GM19193 (cell line): Measurements from ENCODE around the gene CHRNA4.

Experiments used
- POLR2A ChIP-seq: IDR thresholded peaks from 4 replicates; pipeline ENCODE4 v1.6.1; 2011; ENCODE audit not compliant: insufficient read depth, insufficient read length; ENCODE audit errors: extremely low read depth

CHRNA4 gene

GRCh38 chr20:63294536-63294900, 66.6 kb downstream of the CHRNA4 start:
- no peak for TF ChIP-seq POLR2A

GRCh38 chr20:63293871-63294535, 67.1 kb downstream of the CHRNA4 start:
- TF ChIP-seq POLR2A = no peak

DNA sequence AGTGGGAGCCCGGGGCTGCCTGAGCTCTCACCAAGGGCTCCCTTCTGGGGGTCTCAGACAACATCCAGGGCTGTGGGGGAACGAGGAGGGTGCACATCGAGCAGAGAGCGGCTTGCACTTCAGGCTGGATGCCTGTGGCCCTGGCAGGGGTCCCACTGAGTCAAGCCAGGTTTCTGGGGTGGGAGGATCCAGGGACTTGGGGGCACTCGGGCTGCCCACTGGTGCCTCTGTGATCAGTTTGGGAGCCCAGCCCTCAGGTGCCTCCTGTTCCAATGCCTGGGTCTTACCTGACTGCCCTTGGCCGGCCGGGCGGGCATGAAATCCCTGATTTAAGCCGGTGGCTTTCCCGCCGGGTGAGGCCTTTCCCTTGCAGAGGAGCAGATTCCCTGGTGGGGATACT, 67.7 kb downstream of the CHRNA4 start:
- no peak for TF ChIP-seq POLR2A
